ENCODE data around the gene PALMD. TPM values are rescaled to one million over a fixed set of nuclear protein-coding genes. Genes with fewer than 3 reads are reported as not detected.

The PALMD gene
- total RNA-seq, 4 donors from 2014 or later: 64.5 to 105 (median 72.0) TPM

DNA sequence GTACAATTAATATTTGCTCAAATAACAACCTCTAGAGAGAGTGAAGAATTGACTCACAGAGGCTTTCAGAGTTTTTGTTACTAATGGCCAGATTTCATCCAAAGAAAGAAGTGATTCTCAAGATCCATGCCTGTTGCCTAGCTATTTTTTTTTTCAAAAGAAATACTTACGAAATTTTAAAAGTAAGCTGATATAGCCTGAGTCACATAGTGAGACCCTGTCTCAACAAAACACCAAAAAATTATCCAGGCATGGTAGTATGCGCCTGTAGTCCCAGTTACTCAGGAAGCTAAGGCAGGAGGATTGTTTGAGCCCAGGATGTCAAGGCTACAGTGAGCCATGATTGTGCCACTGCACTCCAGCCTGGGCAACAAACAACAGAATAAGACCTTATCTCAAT is 14.6 kb downstream of the PALMD start:
- no peak overlapping the region for H3K4me3 ChIP-seq
- whole genome bisulfite sequencing, 2 donors: 81 to 89% methylated on average over 2 of the region's 2 CpGs
- H3K4me1 ChIP-seq: peaks cover 0 to 55% (median 21%) of the 10 kb centered on the region in 4 donors
- H3K9me3 ChIP-seq: no peaks in the 10 kb centered on the region
- no peak for TF ChIP-seq POLR2A (IDR thresholded peaks at IDR 0.05)
- TF ChIP-seq EP300 (IDR thresholded peaks at IDR 0.05): no peak
- TF ChIP-seq, protein P1, sequence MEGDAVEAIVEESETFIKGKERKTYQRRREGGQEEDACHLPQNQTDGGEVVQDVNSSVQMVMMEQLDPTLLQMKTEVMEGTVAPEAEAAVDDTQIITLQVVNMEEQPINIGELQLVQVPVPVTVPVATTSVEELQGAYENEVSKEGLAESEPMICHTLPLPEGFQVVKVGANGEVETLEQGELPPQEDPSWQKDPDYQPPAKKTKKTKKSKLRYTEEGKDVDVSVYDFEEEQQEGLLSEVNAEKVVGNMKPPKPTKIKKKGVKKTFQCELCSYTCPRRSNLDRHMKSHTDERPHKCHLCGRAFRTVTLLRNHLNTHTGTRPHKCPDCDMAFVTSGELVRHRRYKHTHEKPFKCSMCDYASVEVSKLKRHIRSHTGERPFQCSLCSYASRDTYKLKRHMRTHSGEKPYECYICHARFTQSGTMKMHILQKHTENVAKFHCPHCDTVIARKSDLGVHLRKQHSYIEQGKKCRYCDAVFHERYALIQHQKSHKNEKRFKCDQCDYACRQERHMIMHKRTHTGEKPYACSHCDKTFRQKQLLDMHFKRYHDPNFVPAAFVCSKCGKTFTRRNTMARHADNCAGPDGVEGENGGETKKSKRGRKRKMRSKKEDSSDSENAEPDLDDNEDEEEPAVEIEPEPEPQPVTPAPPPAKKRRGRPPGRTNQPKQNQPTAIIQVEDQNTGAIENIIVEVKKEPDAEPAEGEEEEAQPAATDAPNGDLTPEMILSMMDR (IDR thresholded peaks at IDR 0.05): no peak
- H3K36me3 ChIP-seq: no peaks in the 10 kb centered on the region
- peak overlapping the region in 2 of 4 donors; percentile 83 for H3K27ac ChIP-seq
- DNase-seq (ENCODE audit: low spot score in 2 of 2): no peak
- H3K27me3 ChIP-seq: no peaks in the 10 kb centered on the region

DNA sequence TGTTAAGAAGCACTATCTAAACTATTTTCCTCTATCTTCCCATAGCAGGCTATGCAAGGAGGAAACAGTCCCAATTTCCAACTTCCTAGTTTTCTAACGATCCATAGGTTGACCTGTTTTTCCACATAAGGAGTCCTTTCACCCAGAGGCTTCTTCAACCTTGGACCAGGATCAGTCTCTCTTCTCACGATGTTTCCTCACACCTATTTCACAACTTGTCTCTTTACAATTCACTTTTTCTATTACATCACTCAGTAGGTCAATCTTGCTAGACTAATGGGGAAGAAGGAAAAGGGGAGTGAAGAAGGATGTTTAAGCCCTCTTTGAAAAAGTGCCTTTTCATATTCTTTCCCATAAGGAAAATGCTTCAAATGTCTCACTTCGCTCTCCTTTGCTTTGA is 15.9 kb downstream of the PALMD start:
- 75 to 82% methylated on average over 3 of the region's 3 CpGs for WGBS, 2 donors
- Histone ChIP-seq H3K36me3 (no peaks in the 10 kb centered on the region), H3K27me3 (no peaks in the 10 kb centered on the region), H3K4me3 (no peak overlapping the region), H3K4me1 (peaks cover 0 to 55% (median 21%) of the 10 kb centered on the region in 4 donors), H3K9me3 (no peaks in the 10 kb centered on the region), H3K27ac (peak overlapping the region; percentile 8 to 83 (median 54))
- TF ChIP-seq EP300 (IDR thresholded peaks at IDR 0.05) (peak in 1 of 2 donors; percentile 64), POLR2A (IDR thresholded peaks at IDR 0.05) (no peak)
- TF ChIP-seq, protein P1 (IDR thresholded peaks at IDR 0.05): no peak
- no peak for DNase-seq (ENCODE audit: low spot score in 2 of 2)

DNA sequence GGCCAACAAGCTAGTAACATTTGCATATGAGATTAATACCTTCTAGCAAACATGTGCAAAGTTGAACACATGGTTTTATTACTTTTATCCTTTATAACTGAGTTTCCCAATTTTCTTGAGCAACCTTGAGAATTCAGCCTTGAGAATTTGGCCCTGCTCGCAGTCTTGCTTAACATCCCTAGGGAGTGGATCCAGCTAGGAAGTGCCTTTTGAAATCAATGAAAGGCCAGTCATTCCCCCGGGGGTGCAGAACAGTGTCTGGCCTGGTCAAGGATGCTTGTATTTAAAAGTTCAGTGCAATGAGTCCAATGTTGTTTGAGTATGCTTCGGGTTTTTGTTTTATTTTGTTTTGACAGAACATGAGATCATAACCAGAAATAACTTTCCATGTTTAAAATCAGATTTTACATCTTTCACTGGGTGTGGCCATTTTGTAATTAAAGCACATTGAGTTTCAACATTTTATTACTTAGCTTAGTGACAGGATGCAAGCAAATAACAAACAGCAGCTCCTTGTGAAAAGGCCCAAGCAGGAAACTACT is 16.7 kb downstream of the PALMD start:
- no peaks in the 10 kb centered on the region for H3K36me3 ChIP-seq
- WGBS, 2 donors: 14 to 15% methylated on average over 3 of the region's 3 CpGs
- TF ChIP-seq EP300 (IDR thresholded peaks at IDR 0.05) (peak in 1 of 2 donors; percentile 97), POLR2A (IDR thresholded peaks at IDR 0.05) (no peak)
- TF ChIP-seq, protein P1 (IDR thresholded peaks at IDR 0.05): no peak
- H3K4me1 ChIP-seq: peaks cover 0 to 55% (median 21%) of the 10 kb centered on the region in 4 donors
- peak; percentile 69 to 86 for DNase-seq (ENCODE audit: low spot score in 2 of 2)
- H3K4me3 ChIP-seq: no peak overlapping the region
- H3K27me3 ChIP-seq: no peaks in the 10 kb centered on the region
- no peaks in the 10 kb centered on the region for H3K9me3 ChIP-seq
- H3K27ac ChIP-seq: peak overlapping the region in 3 of 4 donors; percentile 40 to 83 (median 83)

DNA sequence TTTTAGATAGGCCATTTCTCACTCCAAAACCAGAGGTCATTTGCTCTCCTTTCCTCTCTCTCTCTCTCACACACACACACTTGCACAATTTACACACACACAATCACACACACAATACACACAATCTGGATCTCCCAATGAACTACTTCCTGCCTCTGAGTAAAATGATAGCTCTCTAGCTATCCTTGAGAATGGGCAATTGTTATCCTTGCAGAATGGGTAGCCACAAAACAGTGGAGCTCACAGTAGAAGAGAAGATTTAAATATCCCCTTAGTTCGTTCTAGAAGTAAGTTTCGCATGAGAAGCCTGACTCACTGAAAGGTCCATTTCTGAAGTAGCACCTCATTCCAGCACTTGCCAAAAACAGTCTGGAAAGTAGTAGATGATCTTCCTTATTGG is 17.6 kb downstream of the PALMD start:
- no peak for TF ChIP-seq POLR2A (IDR thresholded peaks at IDR 0.05)
- TF ChIP-seq, protein P1 (IDR thresholded peaks at IDR 0.05): no peak
- Histone ChIP-seq H3K27ac (peak overlapping the region in 2 of 4 donors; percentile 83), H3K9me3 (no peaks in the 10 kb centered on the region), H3K4me3 (no peak overlapping the region), H3K27me3 (no peaks in the 10 kb centered on the region), H3K4me1 (peaks cover 0 to 55% (median 21%) of the 10 kb centered on the region in 4 donors), H3K36me3 (peaks cover 0 to 2% (median 0%) of the 10 kb centered on the region in 3 donors)
- 63% methylated on average over 2 of the region's 2 CpGs for WGBS, 2 donors
- no peak for DNase-seq (ENCODE audit: low spot score in 2 of 2)

DNA sequence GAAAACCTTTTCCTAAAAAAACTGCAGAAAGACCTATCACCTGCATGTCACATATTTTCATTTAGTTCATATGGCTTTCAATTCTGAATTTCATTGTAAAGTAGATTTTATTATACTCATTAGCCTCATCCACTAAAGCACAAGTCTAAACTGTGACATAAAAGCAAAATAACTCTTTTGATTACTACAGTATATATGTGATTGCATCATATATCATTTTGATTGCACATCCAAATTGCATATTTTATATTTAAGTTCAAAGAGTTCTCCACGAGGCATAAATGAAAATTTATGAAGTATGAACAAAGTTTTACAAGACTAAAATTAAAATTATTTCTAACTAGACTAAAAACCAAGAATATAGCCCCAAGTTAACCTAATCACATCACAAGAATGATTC is 19.3 kb downstream of the PALMD start:
- TF ChIP-seq EP300 (IDR thresholded peaks at IDR 0.05): no peak
- TF ChIP-seq, protein P1 (IDR thresholded peaks at IDR 0.05): no peak
- TF ChIP-seq POLR2A (IDR thresholded peaks at IDR 0.05): no peak
- WGBS, 2 donors: 66 to 78% methylated on average over 1 of the region's 1 CpG
- peaks cover 0 to 12% (median 0%) of the 10 kb centered on the region in 3 donors for H3K36me3 ChIP-seq
- H3K9me3 ChIP-seq: no peaks in the 10 kb centered on the region
- no peak overlapping the region for H3K27ac ChIP-seq
- H3K4me1 ChIP-seq: peaks cover 0 to 41% (median 21%) of the 10 kb centered on the region in 4 donors
- H3K4me3 ChIP-seq: no peak overlapping the region
- no peak for DNase-seq (ENCODE audit: low spot score in 2 of 2)
- H3K27me3 ChIP-seq: no peaks in the 10 kb centered on the region
